Kidney glomerular epithelial cell (primary cell): ENCODE measurements around the gene NOL11.
"Not testable (repeated sequence)": the region's sequence is repeated elsewhere in the genome, so short reads cannot be mapped to it uniquely, and the experiment has no call there.

Experiments
- DNase-seq: peaks from one replicate; lab custom pipeline; 2025; lab: John Stamatoyannopoulos, UW

Gene NOL11

GRCh38 chr17:67754001-67754400, 36.3 kb downstream of the NOL11 start:
- no peak for DNase-seq

GRCh38 chr17:67754686-67755085, 37.0 kb downstream of the NOL11 start:
- not testable (repeated sequence) for DNase-seq

- DNase-seq = not testable (repeated sequence)
Observed at GRCh38 chr17:67756766-67757165, 39.0 kb downstream of the NOL11 start.

- DNase-seq = no peak
Observed at GRCh38 chr17:67759355-67760171, 41.8 kb downstream of the NOL11 start.

GRCh38 chr17:67765623-67766022, 47.9 kb downstream of the NOL11 start:
- DNase-seq = no peak

GRCh38 chr17:67769231-67769630, 51.5 kb downstream of the NOL11 start:
- no peak for DNase-seq

- no peak for DNase-seq
Observed at GRCh38 chr17:67770539-67770938, 52.8 kb downstream of the NOL11 start.

GRCh38 chr17:67772679-67773078, 54.9 kb downstream of the NOL11 start:
- no peak for DNase-seq

GRCh38 chr17:67773246-67773645, 55.5 kb downstream of the NOL11 start:
- DNase-seq = no peak

GRCh38 chr17:67779098-67779672, 61.4 kb downstream of the NOL11 start:
- no peak for DNase-seq

GRCh38 chr17:67784364-67785121, 66.8 kb downstream of the NOL11 start:
- DNase-seq = no peak

GRCh38 chr17:67785122-67785477, 67.4 kb downstream of the NOL11 start:
- no peak for DNase-seq

- no peak for DNase-seq
Observed at GRCh38 chr17:67785504-67785903, 67.8 kb downstream of the NOL11 start.
